Left forelimb (tissue), 1 donor: ENCODE results near the gene EPHA6.
"Not testable (repeated sequence)": the region's sequence is repeated elsewhere in the genome, so short reads cannot be mapped to it uniquely, and the experiment has no call there.

Experiments used
- DNase-seq: peaks from one replicate; pipeline ENCODE4 v3.0.0-alpha.2; 2018; ENCODE audit warnings: low spot score

EPHA6 gene

DNA sequence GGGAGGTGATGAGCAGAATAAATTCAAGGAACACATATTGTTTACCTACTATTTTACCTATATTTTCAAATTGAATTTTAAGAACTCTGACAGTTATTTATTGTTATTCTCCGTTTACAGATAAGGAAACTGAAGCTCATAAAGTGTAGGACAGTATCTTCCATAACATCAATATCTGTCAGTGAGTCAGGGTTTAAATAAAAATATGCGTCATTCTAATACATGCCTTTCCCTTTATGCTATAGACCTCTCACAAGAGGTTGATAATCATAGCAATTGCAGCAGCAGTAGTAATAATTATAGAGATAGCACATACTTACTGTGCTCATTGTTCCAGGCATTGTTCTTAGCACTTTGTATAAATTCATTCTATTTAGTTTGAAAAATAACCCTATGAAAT is 101.1 kb downstream of the EPHA6 start:
- no peak for DNase-seq

- DNase-seq = no peak
Observed at GRCh38 chr3:96931119-96931862, 116.9 kb downstream of the EPHA6 start.

DNA sequence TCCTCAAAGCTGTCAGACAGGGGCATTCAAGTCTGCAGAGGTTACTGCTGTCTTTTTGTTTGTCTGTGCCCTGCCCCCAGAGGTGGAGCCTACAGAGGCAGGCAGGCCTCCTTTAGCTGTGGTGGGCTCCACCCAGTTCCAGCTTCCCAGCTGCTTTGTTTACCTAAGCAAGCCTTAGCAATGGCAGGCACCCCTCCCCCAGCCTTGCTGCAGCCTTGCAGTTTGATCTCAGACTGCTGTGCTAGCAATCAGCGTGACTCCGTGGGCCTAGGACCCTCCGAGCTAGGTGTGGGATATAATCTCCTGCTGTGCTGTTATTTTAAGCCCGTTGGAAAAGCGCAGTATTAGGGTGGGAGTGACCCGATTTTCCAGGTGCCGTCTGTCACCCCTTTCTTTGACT is 127.7 kb downstream of the EPHA6 start:
- DNase-seq = not testable (repeated sequence)

DNA sequence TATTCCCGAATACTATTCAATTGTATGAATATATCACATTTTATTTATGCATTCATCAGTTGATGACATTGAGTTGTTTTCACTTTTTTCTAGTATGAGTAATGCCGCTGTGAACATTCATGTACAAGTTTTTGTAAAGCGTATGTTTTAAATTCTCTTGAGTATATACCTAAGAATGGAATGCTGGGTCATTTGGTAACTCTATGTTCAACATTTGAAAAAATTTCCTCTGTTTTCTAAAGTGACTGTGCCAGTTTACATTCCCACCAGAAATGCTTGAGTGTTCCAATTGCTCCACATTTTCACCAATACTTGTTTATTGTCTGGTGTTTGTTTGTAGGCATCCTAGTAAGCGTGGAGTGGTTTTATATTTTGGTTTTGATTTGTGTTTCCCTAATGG is 144.5 kb downstream of the EPHA6 start:
- DNase-seq = no peak

DNA sequence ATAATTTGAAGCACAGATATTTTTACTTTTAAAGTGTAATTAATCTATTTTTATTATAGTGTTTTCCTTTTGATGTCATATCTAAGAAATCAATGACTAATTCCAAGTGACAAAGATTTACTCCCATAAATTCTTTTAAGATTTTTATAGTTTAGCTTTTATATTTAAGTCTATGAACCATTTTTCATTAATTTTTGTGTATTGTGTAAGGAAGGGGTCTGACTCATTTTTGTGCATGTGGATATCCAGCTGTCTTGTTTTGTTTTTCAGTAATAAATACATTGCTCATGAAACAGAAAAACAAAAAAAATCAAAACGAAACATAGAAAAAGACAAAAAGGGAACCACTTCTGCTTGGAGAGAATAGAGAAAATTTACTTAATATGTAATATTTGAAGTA is 145.1 kb downstream of the EPHA6 start:
- DNase-seq = no peak

GRCh38 chr3:96959901-96960641 is 145.7 kb downstream of the EPHA6 start:
- no peak for DNase-seq

GRCh38 chr3:96960661-96961330 is 146.4 kb downstream of the EPHA6 start:
- DNase-seq = no peak

GRCh38 chr3:96961576-96961975 is 147.2 kb downstream of the EPHA6 start:
- DNase-seq = no peak

- DNase-seq = no peak
Observed at GRCh38 chr3:96966181-96966929, 152.0 kb downstream of the EPHA6 start.

GRCh38 chr3:96970211-96970610 is 155.8 kb downstream of the EPHA6 start:
- no peak for DNase-seq

DNA sequence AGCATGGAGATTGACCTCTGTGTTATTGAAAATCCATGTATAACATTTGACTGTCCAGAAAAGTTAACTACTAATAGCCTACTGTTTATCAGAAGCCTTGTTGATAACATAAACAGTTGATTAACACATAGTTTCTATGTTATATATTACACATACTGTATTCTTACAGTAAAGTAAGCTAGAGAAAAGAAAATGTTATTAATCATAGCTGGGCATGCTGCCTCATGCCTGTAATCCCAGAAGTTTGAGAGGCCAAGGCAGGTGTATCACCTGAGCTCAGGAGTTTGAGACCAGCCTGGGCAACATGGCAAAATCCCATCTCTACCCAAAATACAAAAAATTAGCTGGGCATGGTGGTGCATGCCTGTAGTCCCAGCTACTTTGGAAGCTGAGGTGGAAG is 163.3 kb downstream of the EPHA6 start:
- DNase-seq = no peak

DNA sequence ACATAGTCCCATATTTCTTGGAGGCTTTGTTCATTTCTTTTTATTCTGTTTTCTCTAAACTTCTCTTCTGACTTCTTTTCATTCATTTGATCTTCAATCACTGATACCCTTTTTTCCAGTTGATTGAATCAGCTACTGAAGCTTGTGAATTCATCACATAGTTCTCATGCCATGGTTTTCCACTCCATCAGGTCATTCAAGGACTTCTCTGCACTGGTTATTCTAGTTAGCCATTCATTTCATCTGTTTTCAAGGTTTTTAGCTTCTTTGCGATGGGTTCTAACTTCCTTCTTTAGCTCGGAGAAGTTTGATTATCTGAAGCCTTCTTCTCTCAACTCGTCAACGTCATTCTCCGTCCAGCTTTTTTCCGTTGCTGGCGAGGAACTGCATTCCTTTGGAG is 169.3 kb downstream of the EPHA6 start:
- not testable (repeated sequence) for DNase-seq

- no peak for DNase-seq
Observed at GRCh38 chr3:96986241-96986640, 171.8 kb downstream of the EPHA6 start.

DNA sequence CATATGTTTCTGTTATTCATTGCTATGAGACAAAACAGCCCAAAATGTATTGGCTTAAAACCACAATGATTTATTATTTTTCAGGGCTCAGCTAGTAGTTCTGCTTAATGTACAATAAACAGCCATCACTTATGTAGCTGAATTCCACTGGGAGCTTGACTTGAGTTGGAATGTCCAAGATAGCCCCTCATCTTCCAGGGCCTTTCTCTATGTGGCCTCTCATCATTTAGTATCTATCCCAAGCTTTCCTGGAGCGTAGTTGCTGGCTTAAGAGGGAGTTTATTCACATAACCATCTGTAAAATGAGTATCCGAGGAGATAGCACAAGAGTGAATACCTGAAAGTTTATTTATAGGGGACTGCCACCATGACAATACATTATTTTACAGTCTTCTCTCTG is 176.8 kb downstream of the EPHA6 start:
- DNase-seq = no peak

GRCh38 chr3:96991800-96992365 is 177.5 kb downstream of the EPHA6 start:
- DNase-seq = no peak

GRCh38 chr3:96994988-96995387 is 180.6 kb downstream of the EPHA6 start:
- no peak for DNase-seq

DNA sequence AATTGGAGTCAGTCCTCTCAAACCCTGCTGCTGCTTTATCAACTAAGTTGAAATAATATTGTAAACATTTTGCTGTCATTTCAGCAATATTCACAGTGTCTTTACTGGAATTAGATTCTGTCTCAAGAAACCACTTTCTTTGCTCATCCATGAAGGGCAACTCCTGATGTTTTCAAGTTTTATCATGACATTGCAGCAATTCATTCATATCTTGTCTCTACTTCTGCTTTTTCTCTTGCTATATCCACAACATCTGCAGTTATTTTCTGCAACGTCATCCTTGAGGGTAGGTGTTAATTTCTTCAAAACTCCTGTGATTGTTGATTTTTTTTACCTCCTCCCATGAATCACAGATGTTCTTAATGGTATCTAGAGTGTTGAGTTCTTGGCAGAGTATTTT is 181.6 kb downstream of the EPHA6 start:
- no peak for DNase-seq

DNA sequence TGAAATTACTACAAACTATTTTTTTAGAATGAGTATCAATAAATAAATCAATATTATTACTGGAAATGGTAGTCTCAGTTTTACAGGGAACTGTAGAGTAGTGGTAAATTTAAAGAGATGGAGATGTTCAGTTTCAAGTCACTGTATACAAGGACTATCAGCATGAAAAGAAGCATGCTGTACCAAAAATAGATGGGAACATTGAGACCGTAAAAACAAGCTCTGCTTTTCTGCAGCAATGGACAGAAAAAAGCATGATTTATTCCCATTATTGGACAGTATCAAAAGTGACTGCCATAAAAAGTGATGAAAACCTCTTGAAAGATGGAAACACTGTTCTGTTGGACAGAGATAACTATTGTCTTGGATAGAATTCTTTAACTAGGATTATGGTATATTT is 187.2 kb downstream of the EPHA6 start:
- DNase-seq = no peak

GRCh38 chr3:97009427-97010019 is 195.1 kb downstream of the EPHA6 start:
- DNase-seq = no peak

DNA sequence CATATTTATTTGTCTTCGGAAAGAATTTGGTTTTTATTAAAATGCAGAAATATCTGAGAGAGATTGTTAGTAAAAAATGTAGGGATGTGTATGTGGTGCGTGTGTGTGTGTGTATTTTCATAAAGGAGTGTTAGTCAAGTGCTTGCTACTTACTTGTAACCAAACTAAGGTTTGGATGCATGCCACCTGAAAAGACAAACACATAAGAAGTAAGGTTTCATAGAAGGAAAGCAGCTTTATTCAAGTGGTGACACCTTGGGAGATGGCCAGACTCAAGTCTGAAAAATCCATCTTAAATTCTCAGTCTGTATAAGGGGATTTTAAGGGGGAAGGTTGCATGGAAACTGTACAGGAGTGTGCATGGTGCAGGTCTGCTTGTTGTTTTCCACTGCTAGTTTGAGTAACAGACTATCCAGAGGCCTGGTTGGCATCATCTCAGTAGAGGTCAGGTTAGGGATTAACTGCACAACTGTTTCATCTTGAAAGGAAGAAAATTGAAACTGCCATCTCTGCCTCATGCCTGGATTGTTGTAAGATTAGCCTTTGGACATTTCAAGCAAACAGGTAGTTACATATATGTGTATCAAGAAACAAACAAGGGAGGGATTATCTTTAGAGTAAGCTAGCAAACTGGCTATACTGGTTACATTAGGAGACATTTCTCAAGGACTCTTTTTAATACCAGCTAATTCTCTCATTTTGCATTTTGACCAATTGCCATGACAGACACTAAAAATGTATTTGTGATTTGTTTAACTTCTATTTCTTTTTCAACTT is 196.7 kb downstream of the EPHA6 start:
- no peak for DNase-seq

GRCh38 chr3:97021778-97022177 is 207.4 kb downstream of the EPHA6 start:
- DNase-seq = no peak
